Glomerular visceral epithelial cell (primary cell): ENCODE results near the gene RPP38.

Experiments used
- DNase-seq: peaks from one replicate; pipeline ENCODE4 v3.0.0-alpha.2; 2016; ENCODE audit errors: extremely low spot score

RPP38 gene

GRCh38 chr10:15152556-15152955 lies 55.4 kb downstream of the RPP38 start:
- no peak for DNase-seq
